GM04503 (cell line): Measurements from ENCODE around the gene MGME1.

ENCODE experiments used
- DNase-seq: peaks from one replicate; pipeline ENCODE4 v3.0.0-alpha.2; 2012; ENCODE audit warnings: low read depth

The MGME1 gene

DNA sequence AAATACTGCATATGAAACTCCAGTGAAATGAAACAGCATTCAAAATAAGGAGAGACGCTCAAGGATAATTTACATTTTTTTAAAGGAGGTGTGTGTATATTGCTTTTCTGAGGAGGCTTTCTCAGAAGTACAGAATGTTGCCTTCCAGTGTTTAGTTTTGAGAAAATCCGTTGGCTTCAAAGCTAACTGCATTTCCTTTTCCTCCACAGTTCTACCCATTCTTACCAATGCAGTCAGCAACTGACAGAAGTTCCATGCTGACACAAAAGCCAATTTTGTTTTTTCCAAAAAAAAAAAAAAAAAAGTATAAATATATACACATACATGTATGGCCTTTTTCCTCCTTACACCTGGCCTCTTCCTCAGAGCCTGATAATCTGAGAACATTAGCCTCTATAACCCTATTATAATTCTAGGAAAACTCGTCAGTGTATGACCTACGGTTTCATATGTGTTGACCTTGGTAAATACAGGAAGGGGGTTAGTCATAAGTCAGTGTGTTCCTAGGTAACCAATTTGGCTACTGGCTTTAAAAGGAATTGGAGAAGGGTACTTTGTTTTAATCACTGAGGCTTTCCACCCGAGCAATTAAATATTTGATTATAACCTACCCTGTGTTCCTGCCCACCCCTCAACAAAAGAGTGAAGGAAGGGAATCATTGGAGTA, 24.2 kb downstream of the MGME1 start:
- no peak for DNase-seq

DNA sequence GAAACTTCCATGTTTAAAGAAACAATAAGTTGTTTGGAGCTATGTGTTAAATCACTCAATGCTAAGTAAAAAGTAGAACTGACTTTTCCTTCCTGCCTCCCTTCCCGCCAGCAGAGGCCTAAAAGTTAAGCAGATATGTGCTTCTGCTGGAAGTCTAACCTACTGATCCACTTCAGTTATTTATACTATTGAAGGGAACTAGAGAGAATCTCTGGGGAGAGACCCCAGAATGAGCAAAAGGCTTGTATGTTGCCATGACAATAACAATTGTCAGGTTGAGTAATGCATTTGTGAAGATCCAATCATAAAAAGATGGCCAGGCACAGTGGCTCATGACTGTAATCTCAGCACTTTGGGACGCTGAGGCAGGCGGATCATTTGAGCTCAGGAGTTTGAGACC, 24.7 kb downstream of the MGME1 start:
- no peak for DNase-seq

DNA sequence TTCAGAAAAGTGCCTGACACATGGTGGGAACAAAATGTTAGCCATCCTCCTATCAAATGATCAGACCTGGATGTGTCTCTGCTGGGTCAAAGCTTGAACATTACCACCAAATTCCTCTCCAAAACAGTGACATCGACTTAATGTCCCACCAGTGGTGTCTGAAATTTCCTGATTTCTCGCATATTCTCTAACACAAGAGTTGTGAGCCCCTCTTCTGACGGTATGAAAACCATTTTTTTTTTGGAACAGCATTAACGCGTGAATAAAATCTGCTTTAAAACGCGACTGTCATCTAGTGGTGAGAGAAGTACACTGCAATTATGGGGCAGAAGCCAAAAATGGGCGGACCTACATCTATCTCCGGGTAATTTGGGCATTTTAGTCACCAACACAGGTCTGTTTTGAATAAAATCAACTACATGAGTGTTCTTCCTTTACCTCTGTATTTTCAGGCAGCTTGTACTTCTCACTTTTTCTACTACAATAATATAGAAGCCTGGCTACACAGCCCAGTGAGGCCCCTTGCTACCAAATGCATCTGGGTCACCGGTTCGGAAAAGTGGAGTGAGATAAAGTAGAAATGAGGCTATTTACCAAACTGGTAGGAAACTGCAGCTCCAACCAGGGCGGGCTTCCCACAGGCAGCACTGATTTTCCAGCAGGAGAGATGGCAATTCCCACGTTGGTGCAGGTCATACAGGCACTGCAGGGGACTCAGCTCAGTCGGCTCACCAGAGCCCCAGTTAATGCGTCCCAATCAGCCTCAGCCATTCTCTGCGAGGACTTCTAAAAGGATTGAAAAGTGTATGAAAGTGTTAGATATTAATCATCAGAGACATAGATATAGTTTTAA, 27.4 kb downstream of the MGME1 start:
- DNase-seq, result no peak

GRCh38 chr20:17998446-17998845, 29.6 kb downstream of the MGME1 start:
- DNase-seq, result no peak

DNA sequence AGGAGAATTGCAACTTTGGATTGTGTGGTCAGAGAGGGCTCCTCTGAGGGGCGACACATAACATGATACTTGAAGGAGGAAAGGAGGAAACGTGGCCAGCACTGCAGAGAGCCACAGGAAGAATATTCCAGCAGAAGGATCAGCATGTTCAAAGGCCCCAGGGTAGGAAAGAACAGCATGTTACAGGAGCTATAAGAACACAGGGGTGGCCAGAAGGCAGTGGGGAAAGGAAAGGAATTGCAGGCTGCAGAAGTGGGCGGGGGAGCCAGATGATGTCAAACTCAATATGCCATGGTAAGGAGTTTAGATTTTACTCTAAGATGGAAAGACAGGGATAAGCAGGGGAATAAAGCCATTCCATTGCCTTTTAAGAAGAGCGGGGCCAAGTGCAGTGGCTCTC, 30.7 kb downstream of the MGME1 start:
- DNase-seq, result no peak

- DNase-seq, result peak; percentile 82
Observed at GRCh38 chr20:18001131-18001921, 32.5 kb downstream of the MGME1 start.

GRCh38 chr20:18003897-18004296, 35.1 kb downstream of the MGME1 start:
- DNase-seq, result no peak

DNA sequence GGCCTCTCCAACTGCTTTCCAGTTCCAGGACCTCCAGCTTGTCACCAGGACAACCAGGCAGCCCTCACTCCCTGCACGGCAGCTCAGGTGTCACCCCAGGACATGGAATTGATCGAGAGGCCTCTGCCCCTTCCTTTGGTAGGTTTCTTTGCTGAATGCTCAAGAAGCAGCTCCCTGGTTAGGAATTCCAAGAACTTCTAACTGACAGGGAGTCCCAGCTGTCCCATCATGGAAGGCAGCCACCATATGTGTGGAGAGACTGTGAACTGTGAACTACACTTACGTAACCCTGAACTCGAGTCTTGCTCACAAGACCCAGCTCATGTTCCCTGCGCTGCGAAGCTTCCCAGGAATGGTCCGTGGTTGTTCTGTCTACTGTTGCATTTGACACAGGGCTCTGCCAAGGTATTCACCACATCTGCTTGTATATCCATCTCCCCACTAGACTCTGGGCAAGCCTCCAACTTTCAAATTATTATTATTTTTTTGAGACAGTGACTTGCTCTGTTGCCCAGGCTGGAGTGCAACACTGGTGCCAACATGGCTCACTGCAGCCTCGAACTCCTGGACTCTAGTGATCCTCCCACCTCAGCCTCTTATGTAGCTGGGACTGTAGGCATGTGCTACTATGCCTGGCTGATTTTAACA, 35.7 kb downstream of the MGME1 start:
- DNase-seq, result no peak

DNA sequence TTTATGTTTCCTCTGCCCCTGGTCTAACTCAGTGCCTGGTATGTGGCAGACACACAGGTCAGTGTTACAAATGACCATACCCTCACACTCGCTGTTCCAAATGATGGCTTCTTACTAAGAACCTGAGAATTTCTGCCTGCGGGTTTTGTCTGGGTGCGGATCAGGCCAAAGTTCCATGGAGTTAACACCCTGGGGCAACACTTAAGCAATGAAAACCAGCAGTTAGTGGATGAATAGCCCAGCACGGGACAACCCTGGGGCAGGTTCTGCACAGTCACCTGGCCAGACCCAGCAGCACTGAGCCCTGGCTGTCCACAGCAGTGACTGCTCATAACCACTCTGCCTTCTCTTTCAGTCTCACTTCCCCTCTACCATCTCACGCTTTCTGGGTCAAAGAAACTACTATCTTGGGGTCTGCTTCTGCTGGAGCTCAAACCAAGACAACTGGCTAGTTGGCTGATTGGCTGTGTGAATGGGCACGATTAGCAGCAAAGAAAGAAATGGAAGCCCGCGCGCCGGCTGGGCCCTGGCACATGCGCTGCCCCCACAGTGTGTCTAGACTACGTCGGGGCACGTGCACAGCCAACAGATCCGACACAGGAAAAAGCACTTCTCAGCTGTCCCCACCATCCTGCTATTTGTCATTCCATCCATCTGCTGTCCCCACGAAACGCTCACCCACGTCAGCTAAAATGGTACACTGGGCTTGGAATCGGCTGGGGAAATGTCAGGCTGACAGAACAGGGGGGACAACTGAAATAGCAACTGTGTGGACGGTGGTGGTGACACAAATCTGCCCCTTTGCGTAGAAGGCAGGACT, 36.6 kb downstream of the MGME1 start:
- no peak for DNase-seq

- DNase-seq, result no peak
Observed at GRCh38 chr20:18005990-18006364, 37.2 kb downstream of the MGME1 start.

GRCh38 chr20:18006684-18007083, 37.9 kb downstream of the MGME1 start:
- no peak for DNase-seq

DNA sequence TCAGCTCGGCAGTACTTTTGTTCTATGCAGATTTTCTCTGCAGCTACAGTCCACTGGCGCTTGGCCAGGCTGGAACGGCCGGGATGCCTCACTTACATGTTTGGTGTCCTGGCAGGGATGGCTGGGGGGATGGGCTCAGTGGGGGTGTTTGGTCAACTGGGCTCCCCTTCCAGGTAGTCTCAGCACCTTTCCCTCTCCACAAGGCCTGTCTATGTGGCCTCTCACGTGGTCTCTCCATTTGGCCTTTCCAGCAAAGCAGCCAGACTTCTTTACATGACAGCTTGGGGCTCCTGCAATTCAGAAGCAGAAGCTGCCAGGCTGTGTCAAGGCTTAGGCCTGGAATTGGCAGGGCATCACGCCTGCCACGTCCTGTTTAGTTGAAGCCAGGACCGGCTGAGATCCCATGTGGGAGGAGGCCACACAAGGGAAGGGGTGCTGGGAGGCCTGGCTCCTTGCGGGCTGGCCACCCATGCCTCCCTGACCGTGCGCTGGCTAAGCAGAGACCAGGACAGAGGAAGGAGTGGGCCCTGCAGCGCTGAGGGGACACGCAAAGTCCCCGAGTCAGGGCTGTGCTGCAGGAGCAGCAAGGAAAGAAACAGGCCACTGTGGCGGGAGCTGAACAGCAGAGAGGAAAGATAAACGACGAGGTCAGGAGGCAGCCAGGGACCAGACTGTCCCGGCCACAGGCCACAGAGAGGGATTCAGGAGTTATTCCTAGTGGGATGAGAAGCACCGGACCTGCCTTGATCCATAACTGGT, 38.9 kb downstream of the MGME1 start:
- DNase-seq, result no peak

DNA sequence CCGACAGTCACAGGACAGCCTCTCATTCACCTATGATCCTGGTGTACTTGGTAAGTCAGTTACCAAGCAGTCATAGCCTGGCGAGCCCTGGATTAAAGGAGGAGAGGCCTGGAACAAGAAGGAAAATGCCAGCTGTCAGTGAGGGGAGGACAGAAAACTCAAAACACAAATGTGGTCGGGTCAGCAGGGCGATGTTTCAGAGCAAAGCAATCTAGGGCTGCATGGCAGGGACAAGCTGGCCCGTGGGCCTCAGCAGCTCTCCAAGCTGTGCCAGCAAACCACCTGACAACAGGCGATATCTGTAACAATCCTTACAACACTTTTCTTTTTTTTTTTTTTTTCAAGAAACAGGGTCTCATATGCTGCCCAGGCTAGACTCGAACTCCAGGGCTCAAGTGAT, 40.3 kb downstream of the MGME1 start:
- no peak for DNase-seq

DNA sequence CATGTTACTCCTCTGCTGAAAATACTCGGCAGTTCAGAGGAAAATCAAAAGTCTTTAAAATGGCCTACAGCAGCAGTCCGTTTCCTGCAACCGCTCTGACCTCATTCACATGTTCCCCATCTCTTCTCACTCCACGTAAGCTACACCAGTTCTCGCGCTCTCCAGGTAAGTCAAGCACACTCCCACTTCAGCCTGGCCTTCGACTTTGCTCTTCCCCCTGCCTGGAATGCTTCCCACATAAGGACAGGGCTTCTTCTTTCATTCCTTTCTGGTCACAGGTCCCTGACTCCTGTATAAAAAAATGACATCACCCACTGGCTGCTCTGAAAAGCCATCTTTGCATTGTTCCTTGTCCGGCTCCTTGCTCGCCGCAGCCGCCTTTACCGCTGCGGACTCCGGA, 42.7 kb downstream of the MGME1 start:
- no peak for DNase-seq

GRCh38 chr20:18011951-18012645, 43.3 kb downstream of the MGME1 start:
- no peak for DNase-seq

- no peak for DNase-seq
Observed at GRCh38 chr20:18012901-18013300, 44.1 kb downstream of the MGME1 start.

- DNase-seq, result no peak
Observed at GRCh38 chr20:18014411-18014810, 45.6 kb downstream of the MGME1 start.

DNA sequence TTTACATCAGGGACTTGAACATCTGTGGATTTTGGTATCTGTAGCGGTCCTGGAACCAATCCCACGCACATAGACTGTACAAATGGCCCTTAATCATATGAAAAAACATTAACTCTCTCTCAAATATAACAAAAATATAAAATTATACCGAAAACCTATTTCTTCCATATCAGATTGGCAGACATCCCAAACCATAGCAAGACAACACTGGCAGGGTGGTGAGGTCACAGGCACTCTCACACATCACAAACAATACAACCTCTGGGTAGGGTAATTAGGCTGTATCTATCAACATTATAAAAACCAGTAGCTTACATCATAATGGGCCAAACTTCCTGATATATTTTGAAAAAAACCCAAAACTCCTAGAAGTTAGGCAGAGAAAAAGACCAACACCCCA, 48.0 kb downstream of the MGME1 start:
- DNase-seq, result no peak

DNA sequence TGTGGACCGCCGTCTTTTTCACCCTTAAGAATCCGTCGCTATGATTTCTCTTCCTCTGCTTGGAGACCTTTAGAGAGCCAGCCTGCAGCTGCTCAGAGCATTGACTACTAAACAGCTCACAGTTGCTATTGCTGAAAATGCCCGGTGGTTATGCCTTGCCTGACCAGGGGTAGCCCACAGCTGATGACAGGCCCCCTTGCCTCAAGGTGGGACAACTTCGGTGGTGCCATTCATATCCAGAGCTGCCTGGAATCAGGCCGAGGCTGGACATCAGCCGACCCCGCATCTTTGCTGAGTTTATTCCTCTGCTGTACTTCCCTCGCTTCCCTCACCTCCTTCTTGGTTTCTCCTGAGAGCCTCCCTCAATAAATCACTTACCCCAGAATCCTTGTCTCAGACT, 49.3 kb downstream of the MGME1 start:
- no peak for DNase-seq

- no peak for DNase-seq
Observed at GRCh38 chr20:18019068-18019467, 50.2 kb downstream of the MGME1 start.
